ENCODE measurements around the gene TMSB4X.

GRCh38 chrX:12986886-12987285, 12.0 kb downstream of the TMSB4X start:
- TF ChIP-seq POLR2A (IDR thresholded peaks at IDR 0.05; ENCODE audit: low read depth) (no peak), CTCF (IDR thresholded peaks at IDR 0.05) (no peak), POLR2AphosphoS5 (IDR thresholded peaks at IDR 0.05) (no peak)
